Neural progenitor cell (in vitro differentiated cells): ENCODE measurements around the gene GALNTL6.

Experiments
- EZH2phosphoT487 ChIP-seq: fragments of 200-600 bp; sonication (generic); IDR thresholded peaks from 2 replicates; pipeline ENCODE4 v1.6.1; 2017; ENCODE audit warnings: antibody characterized with exemption
- TF ChIP-seq, protein P1 (sequence below): fragments of 200-600 bp; sonication (generic); IDR thresholded peaks from 2 replicates; pipeline ENCODE4 v1.5.1; 2017; ENCODE audit warnings: antibody characterized with exemption, mild to moderate bottlenecking

DNA sequence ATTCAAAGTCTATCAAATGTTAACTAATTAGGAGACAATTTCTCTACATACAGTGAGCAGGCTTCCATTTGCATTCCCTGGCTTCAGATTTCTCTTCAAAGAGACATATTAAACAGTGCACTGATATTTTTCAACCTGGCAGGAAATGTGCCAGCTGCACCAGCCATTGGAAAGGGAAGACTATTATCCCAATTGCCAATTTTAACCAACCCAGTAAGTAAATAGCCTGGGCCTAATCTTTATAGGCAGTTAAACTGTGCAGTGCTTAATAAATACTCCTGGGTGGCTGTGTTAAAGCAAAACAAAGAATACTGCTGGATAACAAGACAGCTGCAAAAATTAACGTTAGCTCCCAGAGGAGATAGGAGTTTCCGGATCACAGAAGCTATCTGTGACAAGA lies 1243.5 kb downstream of the GALNTL6 start:
- no peak for TF ChIP-seq EZH2phosphoT487
- TF ChIP-seq, protein P1, sequence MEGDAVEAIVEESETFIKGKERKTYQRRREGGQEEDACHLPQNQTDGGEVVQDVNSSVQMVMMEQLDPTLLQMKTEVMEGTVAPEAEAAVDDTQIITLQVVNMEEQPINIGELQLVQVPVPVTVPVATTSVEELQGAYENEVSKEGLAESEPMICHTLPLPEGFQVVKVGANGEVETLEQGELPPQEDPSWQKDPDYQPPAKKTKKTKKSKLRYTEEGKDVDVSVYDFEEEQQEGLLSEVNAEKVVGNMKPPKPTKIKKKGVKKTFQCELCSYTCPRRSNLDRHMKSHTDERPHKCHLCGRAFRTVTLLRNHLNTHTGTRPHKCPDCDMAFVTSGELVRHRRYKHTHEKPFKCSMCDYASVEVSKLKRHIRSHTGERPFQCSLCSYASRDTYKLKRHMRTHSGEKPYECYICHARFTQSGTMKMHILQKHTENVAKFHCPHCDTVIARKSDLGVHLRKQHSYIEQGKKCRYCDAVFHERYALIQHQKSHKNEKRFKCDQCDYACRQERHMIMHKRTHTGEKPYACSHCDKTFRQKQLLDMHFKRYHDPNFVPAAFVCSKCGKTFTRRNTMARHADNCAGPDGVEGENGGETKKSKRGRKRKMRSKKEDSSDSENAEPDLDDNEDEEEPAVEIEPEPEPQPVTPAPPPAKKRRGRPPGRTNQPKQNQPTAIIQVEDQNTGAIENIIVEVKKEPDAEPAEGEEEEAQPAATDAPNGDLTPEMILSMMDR, result no peak
